Measurements from ENCODE around the gene AQP3.
"Not testable (repeated sequence)": the region's sequence is repeated elsewhere in the genome, so short reads cannot be mapped to it uniquely, and the experiment has no call there.

AQP3 gene

GRCh38 chr9:33464045-33464636 is 16.7 kb upstream of the AQP3 start:
- no peak for DNase-seq

- DNase-seq: no peak
These were observed 15.8 kb upstream of the AQP3 start for GRCh38 chr9:33463151-33463550.

GRCh38 chr9:33461492-33461891 is 14.1 kb upstream of the AQP3 start:
- no peak for DNase-seq

- no peak for DNase-seq
These were observed 13.5 kb upstream of the AQP3 start for GRCh38 chr9:33460854-33461253.

GRCh38 chr9:33459115-33459514 is 11.7 kb upstream of the AQP3 start:
- peak; percentile 36 for DNase-seq

GRCh38 chr9:33458444-33458843 is 11.1 kb upstream of the AQP3 start:
- peak; percentile 83 for DNase-seq

GRCh38 chr9:33455945-33456344 is 8.6 kb upstream of the AQP3 start:
- peak; percentile 73 for DNase-seq

- not testable (repeated sequence) for DNase-seq
These were observed 8.1 kb upstream of the AQP3 start for GRCh38 chr9:33455456-33455855.

- DNase-seq: not testable (repeated sequence)
These were observed 7.3 kb upstream of the AQP3 start for GRCh38 chr9:33454661-33455026.

GRCh38 chr9:33453999-33454660 is 6.7 kb upstream of the AQP3 start:
- peak; percentile 38 for DNase-seq

GRCh38 chr9:33453286-33453860 is 6.0 kb upstream of the AQP3 start:
- DNase-seq: peak; percentile 67

GRCh38 chr9:33452828-33453271 is 5.5 kb upstream of the AQP3 start:
- DNase-seq: peak; percentile 80

- DNase-seq: no peak
These were observed 3.3 kb upstream of the AQP3 start for GRCh38 chr9:33450621-33451146.

GRCh38 chr9:33449715-33450114 is 2.3 kb upstream of the AQP3 start:
- DNase-seq: no peak

GRCh38 chr9:33447799-33448553 is 583 bp upstream of the AQP3 start:
- DNase-seq: peak; percentile 40

GRCh38 chr9:33446240-33446945 is 1.0 kb downstream of the AQP3 start:
- DNase-seq: peak; percentile 69

GRCh38 chr9:33445389-33446239 is 1.8 kb downstream of the AQP3 start:
- DNase-seq: peak; percentile 44

- DNase-seq: no peak
These were observed 3.8 kb downstream of the AQP3 start for GRCh38 chr9:33443464-33444154.

GRCh38 chr9:33443047-33443446 is 4.3 kb downstream of the AQP3 start:
- DNase-seq: no peak

GRCh38 chr9:33442125-33442524 is 5.3 kb downstream of the AQP3 start:
- no peak for DNase-seq

- DNase-seq: no peak
These were observed 6.8 kb downstream of the AQP3 start for GRCh38 chr9:33440609-33441008.
